ENCODE results near the gene PPDPF.

Gene PPDPF

GRCh38 chr20:63546256-63546955 lies 25.8 kb downstream of the PPDPF start:
- H3K27me3 ChIP-seq: peaks cover 0 to 79% of the 10 kb centered on the region in 2 donors
- no peak for TF ChIP-seq CTCF (IDR thresholded peaks at IDR 0.05)
- peaks cover 0 to 5% (median 0%) of the 10 kb centered on the region in 4 donors for H3K4me1 ChIP-seq
- no peak for DNase-seq
- intact Hi-C loops (cut with DNase I; ENCODE audit: low total_unique reads): loop anchor here (5.0 kb wide), 1 partner anchor 241 kb away; no protein-coding TSS in a partner anchor
- H3K27ac ChIP-seq: no peak overlapping the region
- no peaks in the 10 kb centered on the region for H3K36me3 ChIP-seq
- no peaks in the 10 kb centered on the region for H3K9me3 ChIP-seq
- H3K4me3 ChIP-seq: no peak overlapping the region

- Histone ChIP-seq H3K36me3 (no peaks in the 10 kb centered on the region), H3K4me1 (peaks cover 0 to 5% (median 0%) of the 10 kb centered on the region in 4 donors), H3K27me3 (peaks cover 0 to 74% of the 10 kb centered on the region in 2 donors), H3K27ac (no peak overlapping the region), H3K4me3 (no peak overlapping the region), H3K9me3 (no peaks in the 10 kb centered on the region)
- TF ChIP-seq CTCF (IDR thresholded peaks at IDR 0.05): no peak
- intact Hi-C loops (cut with DNase I; ENCODE audit: low total_unique reads): loop anchor here (5.0 kb wide), 1 partner anchor 240 kb away; no protein-coding TSS in a partner anchor
- DNase-seq: no peak
Observed at GRCh38 chr20:63546956-63547724, 26.6 kb downstream of the PPDPF start.

- no peak for TF ChIP-seq CTCF (IDR thresholded peaks at IDR 0.05)
- H3K4me1 ChIP-seq: peaks cover 0 to 5% (median 0%) of the 10 kb centered on the region in 4 donors
- no peaks in the 10 kb centered on the region for H3K36me3 ChIP-seq
- no peak within 1 kb of the TSS for H3K27ac ChIP-seq
- no peaks in the 10 kb centered on the region for H3K9me3 ChIP-seq
- intact Hi-C loops (cut with DNase I; ENCODE audit: low total_unique reads): loop anchor here (5.0 kb wide), 1 partner anchor 239 kb away; no protein-coding TSS in a partner anchor
- DNase-seq: no peak
- H3K4me3 ChIP-seq: no peak within 1 kb of the TSS
- H3K27me3 ChIP-seq: peaks cover 0 to 81% of the 10 kb centered on the region in 2 donors
Observed at GRCh38 chr20:63547725-63548480, 27.3 kb downstream of the PPDPF start, which contains the start of gene SRMS. SRMS (minus strand) TSS chr20:63547749; CDS start chr20:63547463, 286 bp downstream.

GRCh38 chr20:63548542-63548941 lies 28.0 kb downstream of the PPDPF start:
- Histone ChIP-seq H3K27me3 (peaks cover 0 to 83% of the 10 kb centered on the region in 2 donors), H3K9me3 (no peaks in the 10 kb centered on the region), H3K4me3 (no peak overlapping the region), H3K4me1 (peaks cover 0 to 9% (median 2%) of the 10 kb centered on the region in 4 donors), H3K36me3 (no peaks in the 10 kb centered on the region), H3K27ac (no peak overlapping the region)
- DNase-seq: no peak
- no peak for TF ChIP-seq CTCF (IDR thresholded peaks at IDR 0.05)
- intact Hi-C loops (cut with DNase I; ENCODE audit: low total_unique reads): loop anchor here (5.0 kb wide), 1 partner anchor 239 kb away; no protein-coding TSS in a partner anchor

GRCh38 chr20:63549019-63549418 lies 28.5 kb downstream of the PPDPF start:
- H3K27ac ChIP-seq: no peak overlapping the region
- H3K4me3 ChIP-seq: no peak overlapping the region
- peaks cover 0 to 14% (median 6%) of the 10 kb centered on the region in 4 donors for H3K4me1 ChIP-seq
- H3K27me3 ChIP-seq: peaks cover 0 to 86% of the 10 kb centered on the region in 2 donors
- intact Hi-C loops (cut with DNase I; ENCODE audit: low total_unique reads): loop anchor here (5.0 kb wide), 1 partner anchor 238 kb away; no protein-coding TSS in a partner anchor
- DNase-seq: no peak
- H3K9me3 ChIP-seq: no peaks in the 10 kb centered on the region
- no peak for TF ChIP-seq CTCF (IDR thresholded peaks at IDR 0.05)
- H3K36me3 ChIP-seq: no peaks in the 10 kb centered on the region
